ENCODE results near the gene CCDC197.

Gene CCDC197

DNA sequence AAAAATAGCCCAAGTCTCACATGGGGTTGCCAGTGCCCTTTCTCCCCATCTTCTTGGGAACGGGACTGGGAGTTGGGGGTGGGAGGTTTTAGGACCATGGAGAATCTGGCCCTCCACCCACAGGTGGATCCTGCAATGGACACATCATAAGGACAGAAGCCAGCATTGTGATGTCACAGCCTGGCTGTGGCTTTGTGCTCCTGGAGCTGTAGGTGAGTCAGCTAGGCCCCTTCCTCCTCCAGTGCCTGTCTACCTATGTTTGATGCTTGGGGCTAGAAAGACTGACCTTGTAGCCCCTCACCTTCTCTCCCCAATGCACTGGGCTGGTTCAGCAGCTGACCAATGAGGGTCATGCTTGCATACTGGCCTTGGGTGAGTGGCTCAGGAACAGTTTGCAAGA, at the start of gene CCDC197:
Gene CCDC197 (plus strand): TSS at position 220 of the 400 bp plus-strand sequence. CDS start 831 bp downstream, outside the sequence.
- ATAC-seq: no peak
- Mint-ChIP-seq H3K4me1 (peaks cover 95% of the 10 kb centered on the region), H3K27ac (peak within 1 kb of the TSS in 1 of 2 donors; percentile 82), H3K4me3 (peak within 1 kb of the TSS in 1 of 2 donors; percentile 31), H3K9me3 (no peaks in the 10 kb centered on the region), H3K27me3 (peaks cover 6% of the 10 kb centered on the region)
- DNase-seq: no peak

- Mint-ChIP-seq H3K4me3 (no peak overlapping the region), H3K27me3 (no peaks in the 10 kb centered on the region), H3K4me1 (peaks cover 50% of the 10 kb centered on the region), H3K27ac (no peak overlapping the region), H3K9me3 (no peaks in the 10 kb centered on the region)
- no peak for ATAC-seq
- no peak for DNase-seq
Observed at GRCh38 chr14:93949511-93950075, 47.5 kb upstream of the CCDC197 start.

DNA sequence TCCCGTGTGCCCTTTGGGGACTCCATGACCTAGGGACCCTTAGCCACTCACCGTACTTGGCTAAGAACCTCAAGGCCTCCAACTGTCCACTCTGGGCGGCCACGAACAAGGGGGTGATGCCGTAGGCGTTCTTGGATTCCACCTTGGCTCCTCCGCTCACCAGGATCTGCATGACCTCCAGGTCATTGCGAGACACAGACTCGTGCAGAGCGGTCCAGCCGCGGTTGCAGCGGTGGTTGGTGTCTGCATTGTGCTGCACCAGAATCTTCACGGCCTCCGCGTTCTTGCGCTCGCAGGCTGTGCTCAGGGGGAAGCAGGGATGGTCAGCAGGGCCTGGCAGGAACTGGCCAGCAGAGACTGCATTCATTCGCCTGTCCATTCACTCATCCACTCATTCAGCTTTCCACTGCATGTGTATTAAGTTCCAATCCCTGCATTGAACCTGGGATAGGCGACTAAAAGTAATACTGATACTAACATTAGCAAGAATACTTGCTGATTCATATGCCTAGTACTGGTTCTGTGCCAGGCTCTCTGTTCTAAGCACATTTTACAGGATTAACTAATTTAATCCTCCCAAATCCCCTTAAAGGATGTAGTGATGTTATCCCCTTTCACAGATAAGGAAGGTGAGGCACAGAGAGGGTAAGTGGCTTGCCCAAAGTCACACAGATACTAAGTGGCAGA, 46.0 kb upstream of the CCDC197 start:
- DNase-seq: no peak
- Mint-ChIP-seq H3K9me3 (no peaks in the 10 kb centered on the region), H3K27me3 (no peaks in the 10 kb centered on the region), H3K4me1 (peaks cover 65% of the 10 kb centered on the region), H3K4me3 (no peak overlapping the region), H3K27ac (peak overlapping the region in 1 of 2 donors; percentile 19)
- ATAC-seq: no peak

GRCh38 chr14:93951635-93952540, 45.2 kb upstream of the CCDC197 start:
- ATAC-seq: no peak
- Mint-ChIP-seq H3K27me3 (no peaks in the 10 kb centered on the region), H3K4me1 (peaks cover 73% of the 10 kb centered on the region), H3K9me3 (no peaks in the 10 kb centered on the region), H3K4me3 (no peak overlapping the region), H3K27ac (no peak overlapping the region)
- DNase-seq: no peak

GRCh38 chr14:93952829-93953228, 44.3 kb upstream of the CCDC197 start:
- Mint-ChIP-seq H3K4me1 (peaks cover 82% of the 10 kb centered on the region), H3K27me3 (no peaks in the 10 kb centered on the region), H3K27ac (no peak overlapping the region), H3K9me3 (no peaks in the 10 kb centered on the region), H3K4me3 (peak overlapping the region; percentile 22 to 24)
- DNase-seq: no peak
- ATAC-seq: no peak

GRCh38 chr14:93953263-93953662, 43.8 kb upstream of the CCDC197 start:
- Mint-ChIP-seq H3K27me3 (no peaks in the 10 kb centered on the region), H3K27ac (no peak overlapping the region), H3K4me1 (peaks cover 86% of the 10 kb centered on the region), H3K9me3 (no peaks in the 10 kb centered on the region), H3K4me3 (peak overlapping the region; percentile 24 to 97)
- no peak for ATAC-seq
- DNase-seq: no peak

- Mint-ChIP-seq H3K27me3 (no peaks in the 10 kb centered on the region), H3K4me1 (peaks cover 93% of the 10 kb centered on the region), H3K27ac (peak overlapping the region in 1 of 2 donors; percentile 21), H3K9me3 (no peaks in the 10 kb centered on the region), H3K4me3 (peak overlapping the region; percentile 93 to 97)
- DNase-seq (no peak), ATAC-seq (no peak)
Observed at GRCh38 chr14:93953739-93954515, 43.2 kb upstream of the CCDC197 start.

GRCh38 chr14:93954516-93954830, 42.6 kb upstream of the CCDC197 start:
- H3K27ac Mint-ChIP-seq: peak overlapping the region; percentile 93 to 96
- H3K4me3 Mint-ChIP-seq: peak overlapping the region; percentile 93 to 97
- H3K27me3 Mint-ChIP-seq: no peaks in the 10 kb centered on the region
- ATAC-seq: no peak
- peaks cover 98% of the 10 kb centered on the region for H3K4me1 Mint-ChIP-seq
- H3K9me3 Mint-ChIP-seq: no peaks in the 10 kb centered on the region
- no peak for DNase-seq

- ATAC-seq (peak; percentile 34), DNase-seq (peak in 1 of 2 donors; percentile 57)
- H3K4me3 Mint-ChIP-seq: peak overlapping the region; percentile 93 to 97
- no peaks in the 10 kb centered on the region for H3K27me3 Mint-ChIP-seq
- H3K9me3 Mint-ChIP-seq: no peaks in the 10 kb centered on the region
- peak overlapping the region; percentile 93 to 96 for H3K27ac Mint-ChIP-seq
- peaks cover 98% of the 10 kb centered on the region for H3K4me1 Mint-ChIP-seq
Observed at GRCh38 chr14:93954900-93955849, 41.9 kb upstream of the CCDC197 start.

DNA sequence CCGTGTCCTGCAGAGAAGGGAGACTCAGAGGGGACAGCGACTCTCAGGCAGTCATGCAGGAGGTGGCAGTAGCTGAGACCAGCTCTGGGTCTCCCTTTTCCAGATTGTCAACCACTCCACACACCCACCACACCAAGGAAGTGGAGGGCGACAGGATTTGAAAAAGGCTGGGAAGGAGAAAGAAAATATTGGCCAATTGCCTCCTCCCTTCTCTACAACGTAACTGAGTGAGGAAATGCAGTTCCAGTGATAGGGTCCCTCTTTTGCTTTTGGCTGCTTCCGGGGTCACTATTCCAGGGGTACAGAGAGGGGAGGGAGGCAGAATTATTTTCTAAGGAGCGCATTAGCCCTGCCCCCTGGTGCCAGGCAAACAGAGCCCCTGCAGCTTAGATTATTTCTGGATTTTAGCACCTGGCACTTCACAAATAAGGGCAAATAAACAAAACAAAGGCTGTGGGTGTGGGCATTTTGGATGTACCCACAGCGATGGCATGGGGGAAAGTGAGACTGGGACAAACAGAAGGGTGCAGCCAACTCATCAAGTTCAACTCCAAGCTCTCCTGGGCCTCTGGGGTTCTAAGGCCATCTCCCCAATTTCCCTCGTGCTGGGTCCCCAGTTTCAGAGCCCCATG, 41.1 kb upstream of the CCDC197 start:
- Mint-ChIP-seq H3K4me3 (peak overlapping the region; percentile 93 to 97), H3K27me3 (no peaks in the 10 kb centered on the region), H3K4me1 (peaks cover 98% of the 10 kb centered on the region), H3K27ac (peak overlapping the region; percentile 93 to 100), H3K9me3 (no peaks in the 10 kb centered on the region)
- DNase-seq (no peak), ATAC-seq (no peak)

GRCh38 chr14:93956514-93957332, 40.4 kb upstream of the CCDC197 start:
- no peak for ATAC-seq

DNA sequence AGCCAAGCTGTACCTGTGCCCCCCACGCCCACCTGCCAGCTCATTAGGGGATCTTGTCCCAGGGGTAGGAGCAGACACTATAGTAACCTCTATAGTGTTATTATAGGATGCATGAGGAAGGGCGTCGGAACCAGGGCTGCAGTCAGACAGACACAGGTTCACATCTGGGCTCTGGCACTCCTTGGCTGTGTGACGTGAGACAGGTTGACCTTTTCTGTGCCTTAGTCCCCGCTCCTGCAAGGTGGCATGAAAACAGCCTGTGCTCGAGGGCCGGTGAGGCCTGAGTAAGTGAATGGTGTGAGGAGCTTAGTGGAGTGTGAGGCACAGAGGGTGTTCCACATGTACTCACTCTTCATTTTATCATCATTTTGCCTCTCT, 39.8 kb upstream of the CCDC197 start:
- Mint-ChIP-seq H3K4me1 (peaks cover 98% of the 10 kb centered on the region), H3K4me3 (peak overlapping the region; percentile 93 to 97), H3K27me3 (no peaks in the 10 kb centered on the region), H3K9me3 (no peaks in the 10 kb centered on the region), H3K27ac (peak overlapping the region; percentile 92 to 100)
- ATAC-seq (no peak), DNase-seq (no peak)

More at GRCh38 chr14:93956514-93957332, 40.4 kb upstream of the CCDC197 start:
- peaks cover 98% of the 10 kb centered on the region for H3K4me1 Mint-ChIP-seq
- H3K9me3 Mint-ChIP-seq: no peaks in the 10 kb centered on the region
- peak overlapping the region; percentile 93 to 100 for H3K27ac Mint-ChIP-seq
- H3K4me3 Mint-ChIP-seq: peak overlapping the region; percentile 93 to 97
- DNase-seq: no peak
- H3K27me3 Mint-ChIP-seq: no peaks in the 10 kb centered on the region

Data from stimulated activated naive CD8-positive, alpha-beta T cell treated with anti-CD3 and anti-CD28 coated beads, Interleukin-15, amount 100 ng/mL, for 72 hours (primary cell).